ENCODE data around the gene C6orf52.
"Not testable (repeated sequence)": the region's sequence is repeated elsewhere in the genome, so short reads cannot be mapped to it uniquely, and the experiment has no call there.

Gene C6orf52

GRCh38 chr6:10695086-10695657, 756 bp upstream of the C6orf52 start:
- peak; percentile 38 for DNase-seq

GRCh38 chr6:10692965-10693538, 1.4 kb downstream of the C6orf52 start:
- DNase-seq: no peak

- no peak for DNase-seq
Observed at GRCh38 chr6:10690651-10691445, 3.6 kb downstream of the C6orf52 start.

- DNase-seq: peak; percentile 49
Observed at GRCh38 chr6:10687582-10687981, 6.8 kb downstream of the C6orf52 start.

GRCh38 chr6:10686901-10687300, 7.5 kb downstream of the C6orf52 start:
- no peak for DNase-seq

- no peak for DNase-seq
Observed at GRCh38 chr6:10685092-10685915, 9.1 kb downstream of the C6orf52 start.

GRCh38 chr6:10684618-10685017, 9.8 kb downstream of the C6orf52 start:
- DNase-seq: no peak

GRCh38 chr6:10682355-10682988, 11.9 kb downstream of the C6orf52 start:
- no peak for DNase-seq

GRCh38 chr6:10681795-10682194, 12.6 kb downstream of the C6orf52 start:
- no peak for DNase-seq

- no peak for DNase-seq
Observed at GRCh38 chr6:10678456-10678855, 16.0 kb downstream of the C6orf52 start.

- DNase-seq: no peak
Observed at GRCh38 chr6:10676403-10676802, 18.0 kb downstream of the C6orf52 start.

GRCh38 chr6:10668126-10668917, 26.1 kb downstream of the C6orf52 start:
- no peak for DNase-seq

GRCh38 chr6:10665595-10665994, 28.8 kb downstream of the C6orf52 start:
- not testable (repeated sequence) for DNase-seq

- no peak for DNase-seq
Observed at GRCh38 chr6:10662742-10663141, 31.7 kb downstream of the C6orf52 start.

GRCh38 chr6:10662207-10662606, 32.2 kb downstream of the C6orf52 start:
- DNase-seq: no peak

- DNase-seq: not testable (repeated sequence)
Observed at GRCh38 chr6:10660431-10661191, 33.8 kb downstream of the C6orf52 start.

- no peak for DNase-seq
Observed at GRCh38 chr6:10659699-10660348, 34.6 kb downstream of the C6orf52 start.

- no peak for DNase-seq
Observed at GRCh38 chr6:10658910-10659698, 35.3 kb downstream of the C6orf52 start.

GRCh38 chr6:10655508-10656055, 38.8 kb downstream of the C6orf52 start:
- no peak for DNase-seq
